ENCODE results near the gene RARG. TPM values are rescaled to one million over a fixed set of nuclear protein-coding genes. Genes with fewer than 3 reads are reported as not detected.

The RARG gene
- total RNA-seq, 1 experiment from 2014 or later, result 118 TPM

- DNase-seq, result no peak
- intact Hi-C loops (cut with micrococcal nuclease; ENCODE audit: unreplicated experiment), result no loop called here
- ChIA-PET POLR2A (ENCODE audit: unreplicated experiment) (no interaction called here), CTCF (no interaction called here)
- peaks cover 54% of the 10 kb centered on the region for H3F3A ChIP-seq (ENCODE audit: insufficient read depth, low read depth)
- H3K4me2 ChIP-seq, result peak overlapping the region; percentile 100
- H3K4me1 ChIP-seq (replicated peaks; ENCODE audit: insufficient read depth), result peaks cover 68% of the 10 kb centered on the region
- H3K4me3 ChIP-seq, result peak overlapping the region; percentile 51
- no peaks in the 10 kb centered on the region for H4K20me1 ChIP-seq (ENCODE audit: insufficient read depth)
- H3K27me3 ChIP-seq (ENCODE audit: insufficient read depth, low read depth), result no peaks in the 10 kb centered on the region
- no peaks in the 10 kb centered on the region for H3K9me2 ChIP-seq (ENCODE audit: insufficient read depth)
- no peak for TF ChIP-seq CTCF (conservative IDR thresholded peaks at IDR 0.05)
- no peak for TF ChIP-seq EZH2 (IDR thresholded peaks at IDR 0.05; ENCODE audit: low read depth)
- peaks cover 10% of the 10 kb centered on the region; the same call in 1 of the 2 replicates for H3K36me3 ChIP-seq (ENCODE audit: low read depth)
- no peak overlapping the region for H2AFZ ChIP-seq
- no peaks in the 10 kb centered on the region for H3K9me3 ChIP-seq (ENCODE audit: insufficient read depth, low read depth)
- BruUV-seq (replicated peaks), result no TSS peak
- H3K79me2 ChIP-seq (ENCODE audit: low read depth), result peaks cover 54% of the 10 kb centered on the region
- H3K27ac ChIP-seq, result peak overlapping the region; percentile 29; the same call in 1 of the 2 replicates
These were observed 2.6 kb downstream of the RARG start for GRCh38 chr12:53229454-53229853.

GRCh38 chr12:53227836-53228235 is 4.2 kb downstream of the RARG start:
- H3K4me3 ChIP-seq, result no peak overlapping the region
- ChIA-PET CTCF (no interaction called here), POLR2A (ENCODE audit: unreplicated experiment) (no interaction called here)
- intact Hi-C loops (cut with micrococcal nuclease; ENCODE audit: unreplicated experiment), result no loop called here
- no peak for DNase-seq
- H3K4me1 ChIP-seq (replicated peaks; ENCODE audit: insufficient read depth), result peaks cover 68% of the 10 kb centered on the region
- peaks cover 10% of the 10 kb centered on the region; the same call in 1 of the 2 replicates for H3K36me3 ChIP-seq (ENCODE audit: low read depth)
- no peak for TF ChIP-seq EZH2 (IDR thresholded peaks at IDR 0.05; ENCODE audit: low read depth)
- no peak for TF ChIP-seq CTCF (conservative IDR thresholded peaks at IDR 0.05)
- H4K20me1 ChIP-seq (ENCODE audit: insufficient read depth), result no peaks in the 10 kb centered on the region
- H3K4me2 ChIP-seq, result no peak overlapping the region
- no TSS peak for BruUV-seq (replicated peaks)
- no peaks in the 10 kb centered on the region for H3K27me3 ChIP-seq (ENCODE audit: insufficient read depth, low read depth)
- peaks cover 50% of the 10 kb centered on the region for H3F3A ChIP-seq (ENCODE audit: insufficient read depth, low read depth)
- peaks cover 54% of the 10 kb centered on the region for H3K79me2 ChIP-seq (ENCODE audit: low read depth)
- no peak overlapping the region for H2AFZ ChIP-seq
- H3K9me3 ChIP-seq (ENCODE audit: insufficient read depth, low read depth), result no peaks in the 10 kb centered on the region
- no peak overlapping the region for H3K27ac ChIP-seq
- H3K9me2 ChIP-seq (ENCODE audit: insufficient read depth), result no peaks in the 10 kb centered on the region

- Histone ChIP-seq H2AFZ (no peak overlapping the region), H3K27ac (no peak overlapping the region), H3K4me2 (no peak overlapping the region), H3K9me3 (ENCODE audit: insufficient read depth, low read depth) (no peaks in the 10 kb centered on the region), H3K79me2 (ENCODE audit: low read depth) (peaks cover 54% of the 10 kb centered on the region), H4K20me1 (ENCODE audit: insufficient read depth) (no peaks in the 10 kb centered on the region), H3K36me3 (ENCODE audit: low read depth) (peaks cover 10% of the 10 kb centered on the region; the same call in 1 of the 2 replicates), H3K9me2 (ENCODE audit: insufficient read depth) (no peaks in the 10 kb centered on the region), H3F3A (ENCODE audit: insufficient read depth, low read depth) (peaks cover 45% of the 10 kb centered on the region; the same call in 1 of the 2 replicates), H3K4me3 (no peak overlapping the region), H3K27me3 (ENCODE audit: insufficient read depth, low read depth) (no peaks in the 10 kb centered on the region), H3K4me1 (replicated peaks; ENCODE audit: insufficient read depth) (peaks cover 68% of the 10 kb centered on the region)
- no peak for DNase-seq
- ChIA-PET CTCF (no interaction called here), POLR2A (ENCODE audit: unreplicated experiment) (no interaction called here)
- intact Hi-C loops (cut with micrococcal nuclease; ENCODE audit: unreplicated experiment), result no loop called here
- no TSS peak for BruUV-seq (replicated peaks)
- TF ChIP-seq CTCF (conservative IDR thresholded peaks at IDR 0.05) (no peak), EZH2 (IDR thresholded peaks at IDR 0.05; ENCODE audit: low read depth) (no peak)
These were observed 4.7 kb downstream of the RARG start for GRCh38 chr12:53227341-53227740.
